GM11168 (cell line): ENCODE measurements around the gene MYL7.

Source experiments
- in situ Hi-C: fragments of 300-500 bp; cut with MboI; formaldehyde crosslinking; loops from one replicate; pipeline ENCODE4 v1.12.0; 2022; ENCODE audit warnings: low sequenced_read_pairs; ENCODE audit not compliant: unreplicated experiment

MYL7 gene

GRCh38 chr7:44103923-44104859, 36.9 kb downstream of the MYL7 start, which contains the start of gene AEBP1:
Gene AEBP1 (plus strand): TSS chr7:44104345. CDS start chr7:44104666, 321 bp downstream.
- in situ Hi-C loops: no loop called here

- in situ Hi-C loops: no loop called here
Measured at GRCh38 chr7:44103566-44103922, 37.6 kb downstream of the MYL7 start.

GRCh38 chr7:44102846-44103565, 38.1 kb downstream of the MYL7 start:
- in situ Hi-C loops: no loop called here

- in situ Hi-C loops: no loop called here
Measured at GRCh38 chr7:44101966-44102845, 38.9 kb downstream of the MYL7 start.

- in situ Hi-C loops: no loop called here
Measured at GRCh38 chr7:44101303-44101965, 39.7 kb downstream of the MYL7 start.

GRCh38 chr7:44100458-44101302, 40.5 kb downstream of the MYL7 start:
- in situ Hi-C loops: no loop called here

- in situ Hi-C loops: no loop called here
Measured at GRCh38 chr7:44099669-44100068, 41.5 kb downstream of the MYL7 start.

GRCh38 chr7:44098092-44099068, 42.8 kb downstream of the MYL7 start:
- in situ Hi-C loops: no loop called here

GRCh38 chr7:44097064-44097932, 43.8 kb downstream of the MYL7 start:
- in situ Hi-C loops: no loop called here

- in situ Hi-C loops: no loop called here
Measured at GRCh38 chr7:44096326-44096881, 44.7 kb downstream of the MYL7 start.

- in situ Hi-C loops: no loop called here
Measured at GRCh38 chr7:44095781-44096180, 45.4 kb downstream of the MYL7 start.

GRCh38 chr7:44094883-44095592, 46.1 kb downstream of the MYL7 start:
- in situ Hi-C loops: no loop called here

GRCh38 chr7:44094365-44094764, 46.8 kb downstream of the MYL7 start:
- in situ Hi-C loops: no loop called here

- in situ Hi-C loops: no loop called here
Measured at GRCh38 chr7:44093102-44093641, 48.0 kb downstream of the MYL7 start.
